ENCODE results near the gene MACROH2A2.

- TF ChIP-seq CTCF (IDR thresholded peaks at IDR 0.05) (no peak), POLR2A (IDR thresholded peaks at IDR 0.05; ENCODE audit: low read depth) (no peak)
Observed at GRCh38 chr10:70057306-70057705, 4.7 kb downstream of the MACROH2A2 start.

Data from esophagus muscularis mucosa (tissue), 3 donors.